ENCODE data around the gene SERTAD3.

- TF ChIP-seq ATF2 (IDR thresholded peaks at IDR 0.05; ENCODE audit: low read length) (no peak), CTCF (IDR thresholded peaks at IDR 0.05; ENCODE audit: control extremely low read depth in 1 of 3, insufficient read depth in 1 of 3, low read depth in 1 of 3, low read length in 3 of 3) (no peak), EZH2 (IDR thresholded peaks at IDR 0.05; ENCODE audit: low read depth, low read length, severe bottlenecking) (no peak), TEAD4 (IDR thresholded peaks at IDR 0.05; ENCODE audit: low read depth, low read length) (no peak), POLR2AphosphoS5 (IDR thresholded peaks at IDR 0.05; ENCODE audit: low read depth, low read length) (no peak), RXRA (IDR thresholded peaks at IDR 0.05; ENCODE audit: insufficient read depth, low read depth, low read length) (no peak), TAF1 (IDR thresholded peaks at IDR 0.05; ENCODE audit: low read depth, low read length) (no peak), RBBP5 (IDR thresholded peaks at IDR 0.05; ENCODE audit: borderline replicate concordance, low read depth, low read length) (no peak), SIN3A (conservative IDR thresholded peaks at IDR 0.05 in 1 of 2, IDR thresholded peaks at IDR 0.05 in 1 of 2; ENCODE audit: low read depth in 1 of 2, low read length in 2 of 2) (no peak), TBP (IDR thresholded peaks at IDR 0.05; ENCODE audit: low read depth, low read length) (no peak), EGR1 (IDR thresholded peaks at IDR 0.05; ENCODE audit: borderline replicate concordance, low read depth, low read length) (no peak)
Measured at GRCh38 chr19:40486017-40486416, 41.9 kb upstream of the SERTAD3 start.
